H1 (cell line): ENCODE measurements around the gene CFAP54. TPM values are rescaled to one million over a fixed set of nuclear protein-coding genes. Genes with fewer than 3 reads are reported as not detected.

Experiments
- CTCF ChIA-PET: fragments of 300-600 bp; sonication (Branson Sonifier 250); formaldehyde crosslinking; loops from one replicate; lab custom pipeline; 2021; ENCODE audit not compliant: partially characterized antibody; lab: Charles Lee
- POLR2A ChIA-PET: fragments of 300-600 bp; sonication (Branson Sonifier 250); formaldehyde crosslinking; loops from one replicate; lab custom pipeline; 2021; ENCODE audit warnings: inconsistent platforms; ENCODE audit not compliant: partially characterized antibody; lab: Charles Lee
- DNase-seq, 2 experiments: peaks; one replicate each; pipeline versions ENCODE4 v3.0.0 to v3.0.0-alpha.2; 2010 to 2022; ENCODE audit warnings: low spot score in 2 of 2, low read depth in 1 of 2, mixed read lengths in 1 of 2
- FAIRE-seq: peaks from 2 replicates; lab custom pipeline; 2011; peaks lifted over from hg19 to GRCh38; lab: Jason Lieb, UNC
- H2AFZ ChIP-seq: 2 replicates; pipeline ENCODE4 v1.8.1; 2012; ENCODE audit warnings: low read length, inconsistent platforms
- H2AK5ac ChIP-seq: 2 replicates; pipeline ENCODE4 v1.6.1; 2013; ENCODE audit warnings: low read depth, low read length
- H2BK120ac ChIP-seq: replicated peaks from 2 replicates; pipeline ENCODE3; 2013; ENCODE audit warnings: low read depth, low read length, inconsistent platforms
- H2BK12ac ChIP-seq: 2 replicates; pipeline ENCODE4 v1.6.1; 2013; ENCODE audit warnings: low read depth, low read length
- H2BK15ac ChIP-seq: 2 replicates; pipeline ENCODE4 v1.6.1; 2013; ENCODE audit warnings: low read length
- H2BK20ac ChIP-seq: 2 replicates; pipeline ENCODE4 v1.6.1; 2013; ENCODE audit warnings: low read length
- H2BK5ac ChIP-seq: 2 replicates; pipeline ENCODE4 v1.6.1; 2013; ENCODE audit warnings: low read depth, low read length
- H3K14ac ChIP-seq: 2 replicates; pipeline ENCODE4 v1.6.1; 2013; ENCODE audit warnings: inconsistent platforms; ENCODE audit not compliant: insufficient read length
- H3K18ac ChIP-seq: 2 replicates; pipeline ENCODE4 v1.6.1; 2013; ENCODE audit warnings: low read length; ENCODE audit errors: extremely low read depth
- H3K23ac ChIP-seq: 2 replicates; pipeline ENCODE4 v1.6.1; 2013; ENCODE audit warnings: inconsistent platforms; ENCODE audit not compliant: insufficient read length
- H3K23me2 ChIP-seq: 2 replicates; pipeline ENCODE4 v1.6.1; 2013; ENCODE audit warnings: low read depth, low read length
- H3K27ac ChIP-seq: 2 replicates; pipeline ENCODE4 v1.6.1; 2011; ENCODE audit warnings: low read depth, low read length, inconsistent platforms
- H3K27me3 ChIP-seq, 4 experiments: replicated peaks in 1 of 4; 1 replicate in 1 of 4; 2 replicates in 3 of 4; pipeline versions ENCODE4 v1.6.1 to v1.8.1; 2011 to 2013; ENCODE audit warnings: low read length in 3 of 4, mild to moderate bottlenecking in 3 of 4, inconsistent platforms in 2 of 4, mixed read lengths in 2 of 4, moderate library complexity in 1 of 4; ENCODE audit not compliant: control insufficient read depth in 3 of 4, insufficient read depth in 3 of 4; ENCODE audit errors: extremely low read depth in 1 of 4
- H3K36me3 ChIP-seq, 4 experiments: 2 replicates each; pipeline versions ENCODE4 v1.6.1 to v1.8.1; 2011 to 2013; ENCODE audit warnings: mild to moderate bottlenecking in 4 of 4, low read length in 3 of 4, moderate library complexity in 2 of 4, control low read depth in 1 of 4, inconsistent platforms in 1 of 4; ENCODE audit not compliant: insufficient read depth in 4 of 4, control insufficient read depth in 2 of 4
- H3K4ac ChIP-seq: replicated peaks from 2 replicates; pipeline ENCODE3; 2013; ENCODE audit warnings: low read length, low read depth, mixed read lengths, inconsistent platforms; ENCODE audit not compliant: insufficient read length
- H3K4me1 ChIP-seq, 4 experiments: replicated peaks in 1 of 4; 1 replicate in 1 of 4; 2 replicates in 3 of 4; pipeline versions ENCODE4 v1.6.1 to v1.8.1; 2011 to 2013; ENCODE audit warnings: low read length in 3 of 4, inconsistent platforms in 2 of 4, mixed read lengths in 1 of 4; ENCODE audit not compliant: insufficient read depth in 4 of 4, control insufficient read depth in 3 of 4
- H3K4me2 ChIP-seq, 2 experiments: 2 replicates each; pipeline versions ENCODE4 v1.6.1 to v1.8.1; 2011 to 2013; ENCODE audit warnings: low read depth in 2 of 2, low read length in 2 of 2, control low read depth in 1 of 2, inconsistent platforms in 1 of 2, mild to moderate bottlenecking in 1 of 2; ENCODE audit not compliant: insufficient read depth in 1 of 2
- H3K4me3 ChIP-seq, 4 experiments: fragments of 200-600, 300-600 bp in 1 of 4; sonication (generic), shearing (Covaris generic), sonication (Bioruptor Twin) in 1 of 4; 2 replicates each; pipeline versions ENCODE4 v1.5.1 to v1.8.1; 2011 to 2016; ENCODE audit warnings: low read length in 4 of 4, low read depth in 3 of 4, control low read depth in 2 of 4, inconsistent platforms in 2 of 4, mild to moderate bottlenecking in 2 of 4, mixed read lengths in 1 of 4, moderate library complexity in 1 of 4; ENCODE audit not compliant: insufficient read depth in 2 of 4; ENCODE audit errors: extremely low read depth in 1 of 4
- H3K56ac ChIP-seq: replicated peaks from 2 replicates; pipeline ENCODE3; 2013; ENCODE audit warnings: low read depth, mild to moderate bottlenecking, mixed read lengths, low read length, inconsistent platforms; ENCODE audit not compliant: insufficient read length
- H3K79me1 ChIP-seq: 2 replicates; pipeline ENCODE4 v1.6.1; 2013; ENCODE audit warnings: low read depth, low read length, control low read depth
- H3K79me2 ChIP-seq, 2 experiments: 2 replicates each; pipeline versions ENCODE4 v1.6.1 to v1.8.1; 2012 to 2013; ENCODE audit warnings: low read length in 2 of 2, mild to moderate bottlenecking in 2 of 2, inconsistent platforms in 1 of 2; ENCODE audit not compliant: insufficient read depth in 2 of 2, control insufficient read depth in 1 of 2
- H3K9ac ChIP-seq, 4 experiments: replicated peaks in 1 of 4; 1 replicate in 1 of 4; 2 replicates in 3 of 4; pipeline versions ENCODE4 v1.6.1 to v1.8.1; 2011 to 2013; ENCODE audit warnings: low read depth in 3 of 4, low read length in 3 of 4, control low read depth in 2 of 4, mild to moderate bottlenecking in 2 of 4, moderate library complexity in 2 of 4, inconsistent platforms in 1 of 4; ENCODE audit errors: extremely low read depth in 1 of 4
- H3K9me3 ChIP-seq, 2 experiments: 2 replicates each; pipeline versions ENCODE4 v1.6.1 to v1.8.1; 2012 to 2013; ENCODE audit warnings: mild to moderate bottlenecking in 2 of 2, moderate library complexity in 2 of 2, control low read depth in 1 of 2, inconsistent platforms in 1 of 2, low read depth in 1 of 2, low read length in 1 of 2, mixed read lengths in 1 of 2; ENCODE audit not compliant: insufficient read depth in 2 of 2
- H4K20me1 ChIP-seq, 2 experiments: replicated peaks in 1 of 2; 2 replicates each; pipeline versions ENCODE3 to v1.8.1; 2011 to 2013; ENCODE audit warnings: inconsistent platforms in 2 of 2, low read length in 2 of 2, mild to moderate bottlenecking in 1 of 2; ENCODE audit not compliant: insufficient read depth in 2 of 2, control insufficient read depth in 1 of 2
- H4K5ac ChIP-seq: 2 replicates; pipeline ENCODE4 v1.6.1; 2013; ENCODE audit warnings: low read length, low read depth, mixed read lengths, inconsistent platforms; ENCODE audit not compliant: insufficient read length
- H4K8ac ChIP-seq: 2 replicates; pipeline ENCODE4 v1.8.0; 2013; ENCODE audit warnings: mild to moderate bottlenecking, moderate library complexity, low read length, inconsistent platforms; ENCODE audit not compliant: insufficient read depth; ENCODE audit errors: extremely low read depth
- H4K91ac ChIP-seq: replicated peaks from 2 replicates; pipeline ENCODE3; 2013; ENCODE audit warnings: low read length, mixed read lengths, inconsistent platforms; ENCODE audit not compliant: insufficient read length
- CBX5 ChIP-seq: fragments of 300-800, 300-1000 bp; sonication (generic); IDR thresholded peaks from 2 replicates; pipeline ENCODE4 v1.7.1; 2016; ENCODE audit warnings: antibody characterized with exemption, low read length, low read depth
- CEBPB ChIP-seq: IDR thresholded peaks from 2 replicates; pipeline ENCODE4 v1.6.1; 2012; ENCODE audit warnings: low read depth, low read length
- FOSL1 ChIP-seq: IDR thresholded peaks from 2 replicates; pipeline ENCODE4 v1.6.1; 2011; ENCODE audit warnings: mild to moderate bottlenecking, low read depth, low read length, moderate library complexity; ENCODE audit not compliant: insufficient read depth
- HDAC2 ChIP-seq, 2 experiments: fragments of 300-600 bp in 1 of 2; sonication (generic) in 1 of 2; IDR thresholded peaks; 2 replicates each; pipeline ENCODE4 v1.6.1; 2011 to 2012; ENCODE audit warnings: low read depth in 2 of 2, low read length in 2 of 2, mild to moderate bottlenecking in 2 of 2, moderate library complexity in 2 of 2, borderline replicate concordance in 1 of 2, inconsistent platforms in 1 of 2
- KDM4A ChIP-seq: IDR thresholded peaks from one replicate; pipeline ENCODE4 v1.7.1; 2012; ENCODE audit warnings: low read depth, mild to moderate bottlenecking, moderate library complexity, low read length, inconsistent platforms; ENCODE audit not compliant: severe bottlenecking
- NRF1 ChIP-seq: IDR thresholded peaks from 2 replicates; pipeline ENCODE4 v1.6.1; 2011; ENCODE audit warnings: mild to moderate bottlenecking, low read depth, low read length, improper control_type of control experiment
- RAD21 ChIP-seq, 2 experiments: IDR thresholded peaks in 1 of 2; conservative IDR thresholded peaks in 1 of 2; 2 replicates each; pipeline ENCODE4 v1.6.1; 2011; ENCODE audit warnings: low read depth in 2 of 2, low read length in 2 of 2, improper control_type of control experiment in 1 of 2, inconsistent platforms in 1 of 2, mild to moderate bottlenecking in 1 of 2, moderate library complexity in 1 of 2
- RFX5 ChIP-seq: IDR thresholded peaks from 2 replicates; pipeline ENCODE4 v1.6.1; 2011; ENCODE audit warnings: low read depth, low read length, improper control_type of control experiment, borderline replicate concordance
- SP2 ChIP-seq: IDR thresholded peaks from 2 replicates; pipeline ENCODE4 v1.6.1; 2012; ENCODE audit warnings: mild to moderate bottlenecking, low read length, inconsistent platforms
- TAF1 ChIP-seq: IDR thresholded peaks from 2 replicates; pipeline ENCODE4 v1.6.1; 2011; ENCODE audit warnings: mild to moderate bottlenecking, low read depth, low read length
- YY1 ChIP-seq: IDR thresholded peaks from 2 replicates; pipeline ENCODE4 v1.6.1; 2011; ENCODE audit warnings: low read depth, mild to moderate bottlenecking, low read length
- WGBS, 2 experiments: shearing (Covaris generic) in 1 of 2; methylation state at CpG; one replicate each; pipeline versions ENCODE4 v1.1.6 to v1.1.7; 2013 to 2015; ENCODE audit warnings: low lambda C conversion rate in 2 of 2, mixed read lengths in 2 of 2, inconsistent platforms in 1 of 2, low coverage in 1 of 2, missing lambda C conversion rate in 1 of 2; ENCODE audit not compliant: insufficient replicate concordance in 2 of 2, insufficient coverage in 1 of 2, insufficient read length in 1 of 2; ENCODE audit errors: extremely low coverage in 1 of 2, missing lambda C conversion rate in 1 of 2; 5-methylcytosine and 5-hydroxymethylcytosine counted together
- polyA plus RNA-seq, 7 experiments: library from polyadenylated mRNA; depleted of rRNA in 3 of 7; stranded (reverse) in 5 of 7; unstranded in 2 of 7; fragments of >200 nt in 5 of 7; fragments of 200-250 nt in 2 of 7; gene quantifications; 1 replicate in 5 of 7; 2 replicates in 1 of 7; 4 replicates in 1 of 7; pipeline versions ENCODE4 v1.2.1 to v1.2.3, GENCODE V29; 2011 to 2013; ENCODE audit warnings: missing spikeins in 2 of 7, mixed read lengths in 2 of 7
- total RNA-seq: library from RNA; stranded (reverse); fragmentation: NEBNext Ultra II Directional; extraction: Animal tissue kit (Norgen Biotek cat#: 25700); gene quantifications from 2 replicates; pipeline ENCODE4 v1.2.1, GENCODE V29; 2021

Gene CFAP54
- total and polyA plus RNA-seq, 2 of the 8 experiments (the other 6 are each of a cell fraction or from before 2014, with no cell fraction given) = 0.17 to 0.33 TPM

DNA sequence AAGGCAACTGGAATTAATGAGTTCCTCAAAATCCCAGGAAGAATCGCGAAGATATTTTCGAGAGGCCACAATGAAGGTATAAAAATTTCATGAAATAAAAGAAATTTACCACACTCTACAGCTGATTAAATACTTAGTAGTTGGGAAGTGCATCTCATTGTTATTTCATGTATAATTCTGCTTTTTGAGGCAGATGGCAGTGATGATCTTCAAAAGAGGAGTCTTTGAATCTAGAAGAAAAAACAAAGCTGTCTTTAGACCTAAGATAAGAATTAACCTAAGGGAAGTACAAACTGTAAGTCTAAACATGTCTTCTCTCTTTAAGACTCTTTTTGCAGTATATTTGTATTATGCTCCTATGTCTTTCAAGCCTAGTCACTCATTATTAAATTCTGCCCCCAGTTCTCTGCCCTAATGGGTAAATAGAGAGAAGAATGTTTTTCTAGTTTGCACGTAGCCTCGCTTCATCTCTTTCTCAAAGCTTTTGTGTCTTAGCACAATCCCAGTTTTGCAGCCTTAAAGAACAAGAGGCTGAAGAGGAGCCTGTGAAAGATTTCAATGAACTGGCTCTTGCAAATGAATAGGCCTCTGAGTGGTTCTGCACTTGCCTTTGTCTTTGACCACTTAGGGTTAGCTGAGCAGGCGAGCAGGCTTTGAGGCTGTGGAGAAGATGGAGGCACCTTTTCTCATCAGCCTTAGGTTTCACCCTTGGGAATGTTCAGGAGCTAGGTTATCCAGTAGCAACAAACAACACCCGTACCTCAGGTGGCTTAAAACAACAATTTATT is 32.7 kb downstream of the CFAP54 start:
- Histone ChIP-seq H3K4me2 (peak overlapping the region; percentile 6 to 22; a peak in 2 of 4 replicates), H3K14ac (no peak overlapping the region), H2BK5ac (peak overlapping the region; percentile 31; the same call in 1 of the 2 replicates), H4K91ac (no peak overlapping the region), H4K20me1 (no peaks in the 10 kb centered on the region), H3K18ac (no peak overlapping the region; the same call in 1 of the 2 replicates), H3K9me3 (no peaks in the 10 kb centered on the region), H3K9ac (no peak overlapping the region), H2BK20ac (peak overlapping the region; percentile 38; the same call in 1 of the 2 replicates), H4K5ac (peak overlapping the region; percentile 58), H3K23me2 (no peaks in the 10 kb centered on the region), H3K4me3 (peak overlapping the region in 1 of 4 experiments; percentile 23; a peak in 3 of 8 replicates), H3K56ac (no peak overlapping the region), H2BK12ac (no peak overlapping the region), H4K8ac (no peak overlapping the region), H2BK15ac (no peak overlapping the region), H3K79me2 (no peaks in the 10 kb centered on the region), H3K4me1 (peaks cover 3 to 13% (median 6%) of the 10 kb centered on the region in 4 experiments; a peak in 5 of 7 replicates), H3K27ac (no peak overlapping the region), H3K79me1 (no peaks in the 10 kb centered on the region), H2AK5ac (no peak overlapping the region), H2AFZ (peak overlapping the region; percentile 83), H2BK120ac (no peak overlapping the region), H3K23ac (no peak overlapping the region), H3K4ac (no peak overlapping the region), H3K36me3 (no peaks in the 10 kb centered on the region), H3K27me3 (no peaks in the 10 kb centered on the region)
- ChIA-PET POLR2A (interaction anchor here (0.7 to 1.4 kb wide), 3 partner anchors 16 to 486 kb away, joined by 3 read pairs; no protein-coding TSS in a partner anchor), CTCF (interaction anchor here (0.6 to 2.3 kb wide), 4 partner anchors 9 to 462 kb away, joined by 3 to 6 read pairs (median 3); no protein-coding TSS in a partner anchor)
- FAIRE-seq (peak; percentile 58), DNase-seq (peak in 1 of 2 experiments; percentile 48)
- WGBS, 2 experiments = 53% methylated on average over 7 of the region's 7 CpGs; no CpG with 5 or more reads in 1 of the 2 experiments
- TF ChIP-seq NRF1 (no peak), YY1 (0 out of 2 replicates have a peak, but pooled peaks have one; percentile 42), HDAC2 (IDR thresholded peaks at IDR 0.05; ENCODE audit: borderline replicate concordance in 1 of 2, low read depth in 2 of 2, low read length in 2 of 2) (no peak; a peak in 1 of 4 replicates), RAD21 (IDR thresholded peaks at IDR 0.05 in 1 of 2, conservative IDR thresholded peaks at IDR 0.05 in 1 of 2; ENCODE audit: low read depth in 2 of 2, low read length in 2 of 2) (no peak), CEBPB (no peak), CBX5 (no peak), SP2 (no peak), RFX5 (no peak), FOSL1 (no peak), KDM4A (no peak), TAF1 (0 out of 2 replicates have a peak, but pooled peaks have one; percentile 28)
